ENCODE data around the gene GPR85.

The GPR85 gene, protein sequence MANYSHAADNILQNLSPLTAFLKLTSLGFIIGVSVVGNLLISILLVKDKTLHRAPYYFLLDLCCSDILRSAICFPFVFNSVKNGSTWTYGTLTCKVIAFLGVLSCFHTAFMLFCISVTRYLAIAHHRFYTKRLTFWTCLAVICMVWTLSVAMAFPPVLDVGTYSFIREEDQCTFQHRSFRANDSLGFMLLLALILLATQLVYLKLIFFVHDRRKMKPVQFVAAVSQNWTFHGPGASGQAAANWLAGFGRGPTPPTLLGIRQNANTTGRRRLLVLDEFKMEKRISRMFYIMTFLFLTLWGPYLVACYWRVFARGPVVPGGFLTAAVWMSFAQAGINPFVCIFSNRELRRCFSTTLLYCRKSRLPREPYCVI

DNA sequence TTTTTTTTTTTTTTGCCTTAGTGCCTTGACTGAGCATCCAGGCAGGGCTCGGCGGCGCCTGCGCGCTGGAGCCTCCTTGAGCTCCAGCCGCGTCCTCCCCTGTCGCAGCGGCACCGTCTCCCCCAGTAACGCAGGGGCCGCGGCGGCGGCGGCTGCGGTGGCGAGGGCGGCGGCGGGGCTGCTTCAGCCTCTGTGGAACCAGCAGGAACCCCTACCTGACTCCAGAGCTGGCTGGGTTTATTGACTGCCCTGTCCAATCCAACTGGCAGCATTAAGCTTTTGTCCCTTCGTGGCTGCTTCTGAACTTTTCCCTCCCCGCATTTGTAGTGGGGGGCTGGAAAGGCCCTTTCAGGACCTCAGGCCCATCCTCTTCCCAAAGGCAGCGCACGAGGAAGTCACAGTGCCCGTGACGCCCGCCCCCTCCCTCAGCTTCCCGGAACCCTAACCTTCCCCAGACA lies at the start of gene GPR85:
Gene GPR85 (minus strand): TSS at position 397 of the 458 bp plus-strand sequence. CDS start 2,106 bp downstream, outside the sequence.
- ATAC-seq (ENCODE audit: insufficient read depth, low read depth) (no peak), DNase-seq (no peak)
- peaks cover 9% of the 10 kb centered on the region for H3K27me3 ChIP-seq (ENCODE audit: insufficient read depth, low read length, poor library complexity)
- H4K20me1 ChIP-seq (ENCODE audit: insufficient read depth, low read length): no peaks in the 10 kb centered on the region
- H3K4me1 ChIP-seq (ENCODE audit: insufficient read depth, low read length): no peaks in the 10 kb centered on the region
- no peak within 1 kb of the TSS for H3K4me3 ChIP-seq (ENCODE audit: low read depth in 1 of 2, low read length in 2 of 2)
- H3K36me3 ChIP-seq (ENCODE audit: insufficient read depth, low read length): no peaks in the 10 kb centered on the region
- no peak within 1 kb of the TSS for H3K4me2 ChIP-seq (ENCODE audit: insufficient read depth, low read length)
- no peaks in the 10 kb centered on the region for H3K79me2 ChIP-seq (ENCODE audit: insufficient read depth, low read length)
- no peak within 1 kb of the TSS for H3K27ac ChIP-seq (ENCODE audit: low read length)
- no peak within 1 kb of the TSS for H2AFZ ChIP-seq (ENCODE audit: low read depth, low read length)
- no peak within 1 kb of the TSS for H3K9ac ChIP-seq (ENCODE audit: low read depth, low read length)
- TF ChIP-seq, protein P1, sequence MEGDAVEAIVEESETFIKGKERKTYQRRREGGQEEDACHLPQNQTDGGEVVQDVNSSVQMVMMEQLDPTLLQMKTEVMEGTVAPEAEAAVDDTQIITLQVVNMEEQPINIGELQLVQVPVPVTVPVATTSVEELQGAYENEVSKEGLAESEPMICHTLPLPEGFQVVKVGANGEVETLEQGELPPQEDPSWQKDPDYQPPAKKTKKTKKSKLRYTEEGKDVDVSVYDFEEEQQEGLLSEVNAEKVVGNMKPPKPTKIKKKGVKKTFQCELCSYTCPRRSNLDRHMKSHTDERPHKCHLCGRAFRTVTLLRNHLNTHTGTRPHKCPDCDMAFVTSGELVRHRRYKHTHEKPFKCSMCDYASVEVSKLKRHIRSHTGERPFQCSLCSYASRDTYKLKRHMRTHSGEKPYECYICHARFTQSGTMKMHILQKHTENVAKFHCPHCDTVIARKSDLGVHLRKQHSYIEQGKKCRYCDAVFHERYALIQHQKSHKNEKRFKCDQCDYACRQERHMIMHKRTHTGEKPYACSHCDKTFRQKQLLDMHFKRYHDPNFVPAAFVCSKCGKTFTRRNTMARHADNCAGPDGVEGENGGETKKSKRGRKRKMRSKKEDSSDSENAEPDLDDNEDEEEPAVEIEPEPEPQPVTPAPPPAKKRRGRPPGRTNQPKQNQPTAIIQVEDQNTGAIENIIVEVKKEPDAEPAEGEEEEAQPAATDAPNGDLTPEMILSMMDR (IDR thresholded peaks at IDR 0.05; ENCODE audit: borderline replicate concordance, extremely low read depth, low read length, poor library complexity, severe bottlenecking): no peak
- no peak for TF ChIP-seq EZH2 (IDR thresholded peaks at IDR 0.05; ENCODE audit: borderline replicate concordance, low read depth, low read length, severe bottlenecking)
- no peaks in the 10 kb centered on the region for H3K9me3 ChIP-seq (ENCODE audit: insufficient read depth, low read length, severe bottlenecking)

DNA sequence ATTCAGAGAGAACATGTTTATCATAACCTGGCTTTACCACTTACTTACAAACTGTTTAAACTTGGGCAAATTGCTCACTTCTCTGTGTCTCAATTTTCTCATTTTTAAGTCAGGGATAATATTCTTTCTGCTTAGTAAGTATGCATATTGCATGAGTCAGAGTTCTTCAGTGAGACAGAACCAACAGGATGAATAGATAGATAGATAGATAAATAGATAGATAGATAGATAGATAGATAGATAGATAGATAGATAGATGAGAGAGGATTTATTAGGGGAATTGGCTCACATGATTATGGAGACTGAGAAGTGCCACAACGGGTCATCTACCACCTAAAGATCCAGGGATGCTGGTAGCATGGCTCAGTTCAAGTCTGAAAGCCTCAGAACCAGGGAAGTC lies 47.4 kb upstream of the GPR85 start:
- Histone ChIP-seq H3K27ac (ENCODE audit: low read length) (no peak overlapping the region), H3K9ac (ENCODE audit: low read depth, low read length) (no peak overlapping the region), H2AFZ (ENCODE audit: low read depth, low read length) (no peak overlapping the region), H3K36me3 (ENCODE audit: insufficient read depth, low read length) (no peaks in the 10 kb centered on the region), H3K79me2 (ENCODE audit: insufficient read depth, low read length) (no peaks in the 10 kb centered on the region), H3K4me1 (ENCODE audit: insufficient read depth, low read length) (no peaks in the 10 kb centered on the region), H3K4me3 (ENCODE audit: low read depth in 1 of 2, low read length in 2 of 2) (no peak overlapping the region), H4K20me1 (ENCODE audit: insufficient read depth, low read length) (no peaks in the 10 kb centered on the region), H3K27me3 (ENCODE audit: insufficient read depth, low read length, poor library complexity) (peaks cover 3% of the 10 kb centered on the region), H3K9me3 (ENCODE audit: insufficient read depth, low read length, severe bottlenecking) (no peaks in the 10 kb centered on the region), H3K4me2 (ENCODE audit: insufficient read depth, low read length) (no peak overlapping the region)
- TF ChIP-seq, protein P1 (IDR thresholded peaks at IDR 0.05; ENCODE audit: borderline replicate concordance, extremely low read depth, low read length, poor library complexity, severe bottlenecking): no peak
- TF ChIP-seq EZH2 (IDR thresholded peaks at IDR 0.05; ENCODE audit: borderline replicate concordance, low read depth, low read length, severe bottlenecking): no peak
- ATAC-seq (ENCODE audit: insufficient read depth, low read depth) (no peak), DNase-seq (no peak)

DNA sequence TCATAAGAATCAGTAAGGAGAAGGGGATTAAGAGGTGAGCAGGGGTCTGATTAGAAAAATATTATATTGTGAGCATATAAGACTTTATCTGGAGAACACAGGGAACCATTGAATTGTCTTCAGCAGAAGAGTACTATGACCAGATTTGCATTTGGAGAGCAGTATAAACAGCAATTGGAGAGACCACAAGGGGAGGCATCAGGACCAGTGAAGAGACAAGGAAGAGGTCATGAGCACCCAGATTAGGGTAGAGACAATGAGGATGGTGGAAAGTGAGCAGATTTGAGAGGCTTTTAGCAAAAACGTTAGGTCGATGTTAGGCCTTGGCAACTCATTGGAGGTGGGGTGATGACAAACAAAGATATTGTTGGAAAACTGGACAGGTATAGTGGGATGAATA lies 44.7 kb upstream of the GPR85 start:
- no peak for ATAC-seq (ENCODE audit: insufficient read depth, low read depth)
- no peak for DNase-seq
- no peak overlapping the region for H3K9ac ChIP-seq (ENCODE audit: low read depth, low read length)
- H3K4me2 ChIP-seq (ENCODE audit: insufficient read depth, low read length): no peak overlapping the region
- TF ChIP-seq, protein P1 (IDR thresholded peaks at IDR 0.05; ENCODE audit: borderline replicate concordance, extremely low read depth, low read length, poor library complexity, severe bottlenecking): no peak
- TF ChIP-seq EZH2 (IDR thresholded peaks at IDR 0.05; ENCODE audit: borderline replicate concordance, low read depth, low read length, severe bottlenecking): no peak
- no peak overlapping the region for H2AFZ ChIP-seq (ENCODE audit: low read depth, low read length)
- H3K36me3 ChIP-seq (ENCODE audit: insufficient read depth, low read length): no peaks in the 10 kb centered on the region
- peaks cover 3% of the 10 kb centered on the region for H3K27me3 ChIP-seq (ENCODE audit: insufficient read depth, low read length, poor library complexity)
- no peaks in the 10 kb centered on the region for H3K4me1 ChIP-seq (ENCODE audit: insufficient read depth, low read length)
- H3K79me2 ChIP-seq (ENCODE audit: insufficient read depth, low read length): no peaks in the 10 kb centered on the region
- H4K20me1 ChIP-seq (ENCODE audit: insufficient read depth, low read length): no peaks in the 10 kb centered on the region
- no peak overlapping the region for H3K27ac ChIP-seq (ENCODE audit: low read length)
- no peaks in the 10 kb centered on the region for H3K9me3 ChIP-seq (ENCODE audit: insufficient read depth, low read length, severe bottlenecking)
- H3K4me3 ChIP-seq (ENCODE audit: low read depth in 1 of 2, low read length in 2 of 2): no peak overlapping the region
